ENCODE measurements around the gene DGKB. TPM values are rescaled to one million over a fixed set of nuclear protein-coding genes. Genes with fewer than 3 reads are reported as not detected.

Gene DGKB
- total and polyA plus RNA-seq, 2 of the 8 experiments (the other 6 are each of a cell fraction or from before 2014, with no cell fraction given), result 1.9 to 2.6 TPM

DNA sequence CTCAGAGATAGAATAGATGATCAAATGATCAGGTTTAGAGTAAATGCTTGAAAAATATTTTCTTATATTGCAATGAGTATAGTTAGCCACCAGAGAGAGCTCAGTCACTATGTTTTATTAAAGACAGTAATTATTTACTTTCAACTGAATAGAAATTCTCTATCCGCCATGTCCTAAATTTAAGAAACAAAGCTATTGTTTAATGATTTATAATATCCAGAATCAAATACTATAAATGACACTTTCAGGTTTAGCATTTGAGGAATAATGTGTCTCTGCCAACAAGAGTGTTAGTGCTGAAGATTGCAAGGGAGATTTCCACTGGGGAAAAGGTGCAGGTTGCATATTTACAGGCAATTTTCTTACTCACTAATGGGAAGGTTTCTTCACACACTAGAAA, 184.7 kb downstream of the DGKB start:
- no peak overlapping the region for H4K5ac ChIP-seq (ENCODE audit: insufficient read length, low read depth, low read length)
- ChIA-PET POLR2A (ENCODE audit: partially characterized antibody) (no interaction called here), CTCF (ENCODE audit: partially characterized antibody) (interaction anchor here (0.6 to 3.1 kb wide), 25 partner anchors 10 to 1006 kb away, joined by 3 to 18 read pairs (median 3); no protein-coding TSS in a partner anchor)
- H4K8ac ChIP-seq (ENCODE audit: extremely low read depth, insufficient read depth, low read length), result no peak overlapping the region
- H4K91ac ChIP-seq (replicated peaks; ENCODE audit: insufficient read length, low read length), result no peak overlapping the region
- no peak overlapping the region for H3K14ac ChIP-seq (ENCODE audit: insufficient read length)
- H3K9me3 ChIP-seq (ENCODE audit: insufficient read depth in 2 of 2, low read depth in 1 of 2, low read length in 1 of 2), result no peaks in the 10 kb centered on the region
- no peak overlapping the region for H2BK20ac ChIP-seq (ENCODE audit: low read length)
- FAIRE-seq, result no peak
- no peak overlapping the region for H3K4ac ChIP-seq (replicated peaks; ENCODE audit: insufficient read length, low read depth, low read length)
- H3K23me2 ChIP-seq (ENCODE audit: low read depth, low read length), result no peaks in the 10 kb centered on the region
- H2BK15ac ChIP-seq (ENCODE audit: low read length), result no peak overlapping the region
- no peak overlapping the region for H3K9ac ChIP-seq (replicated peaks in 1 of 4; ENCODE audit: extremely low read depth in 1 of 4, low read depth in 3 of 4, low read length in 3 of 4)
- no peak overlapping the region for H3K18ac ChIP-seq (ENCODE audit: extremely low read depth, low read length)
- H3K27me3 ChIP-seq (replicated peaks in 1 of 4; ENCODE audit: control insufficient read depth in 3 of 4, extremely low read depth in 1 of 4, insufficient read depth in 3 of 4, low read length in 3 of 4), result no peaks in the 10 kb centered on the region
- H2BK12ac ChIP-seq (ENCODE audit: low read depth, low read length), result no peak overlapping the region
- no peak overlapping the region for H3K4me3 ChIP-seq (ENCODE audit: extremely low read depth in 1 of 4, insufficient read depth in 2 of 4, low read depth in 3 of 4, low read length in 4 of 4)
- no peak overlapping the region for H2BK120ac ChIP-seq (replicated peaks; ENCODE audit: low read depth, low read length)
- no peak overlapping the region for H3K27ac ChIP-seq (ENCODE audit: low read depth, low read length)
- H3K4me1 ChIP-seq (replicated peaks in 1 of 4; ENCODE audit: control insufficient read depth in 3 of 4, insufficient read depth in 4 of 4, low read length in 3 of 4), result peaks cover 3 to 8% (median 4%) of the 10 kb centered on the region in 4 experiments; a peak in 4 of 7 replicates
- no peak overlapping the region for H3K23ac ChIP-seq (ENCODE audit: insufficient read length)
- no peak overlapping the region for H2BK5ac ChIP-seq (ENCODE audit: low read depth, low read length)
- no peaks in the 10 kb centered on the region for H4K20me1 ChIP-seq (replicated peaks in 1 of 2; ENCODE audit: control insufficient read depth in 1 of 2, insufficient read depth in 2 of 2, low read length in 2 of 2)
- DNase-seq (ENCODE audit: low read depth in 1 of 2, low spot score in 2 of 2), result no peak
- H2AK5ac ChIP-seq (ENCODE audit: low read depth, low read length), result no peak overlapping the region
- 93% methylated on average over 1 of the region's 1 CpG; no CpG with 5 or more reads in 1 of the 2 experiments for WGBS, 2 experiments (ENCODE audit: extremely low coverage in 1 of 2, insufficient coverage in 1 of 2, insufficient read length in 1 of 2, insufficient replicate concordance in 2 of 2, low coverage in 1 of 2, low lambda C conversion rate in 2 of 2, missing lambda C conversion rate in 1 of 2)
- H3K79me1 ChIP-seq (ENCODE audit: low read depth, low read length), result no peaks in the 10 kb centered on the region
- H3K36me3 ChIP-seq (ENCODE audit: control insufficient read depth in 2 of 4, insufficient read depth in 4 of 4, low read length in 3 of 4), result no peaks in the 10 kb centered on the region
- H2AFZ ChIP-seq (ENCODE audit: low read length), result no peak overlapping the region
- H3K79me2 ChIP-seq (ENCODE audit: control insufficient read depth in 1 of 2, insufficient read depth in 2 of 2, low read length in 2 of 2), result no peaks in the 10 kb centered on the region
- no peak overlapping the region for H3K4me2 ChIP-seq (ENCODE audit: insufficient read depth in 1 of 2, low read depth in 2 of 2, low read length in 2 of 2)
- no peak overlapping the region for H3K56ac ChIP-seq (replicated peaks; ENCODE audit: insufficient read length, low read depth, low read length)
- TF ChIP-seq TBP (IDR thresholded peaks at IDR 0.05; ENCODE audit: low read depth, low read length), result no peak
- no peak for TF ChIP-seq CHD2 (IDR thresholded peaks at IDR 0.05; ENCODE audit: low read length)
- TF ChIP-seq RAD21 (IDR thresholded peaks at IDR 0.05 in 1 of 2, conservative IDR thresholded peaks at IDR 0.05 in 1 of 2; ENCODE audit: low read depth in 2 of 2, low read length in 2 of 2), result peak in 1 of 2 experiments; percentile 73
- TF ChIP-seq HDAC2 (IDR thresholded peaks at IDR 0.05; ENCODE audit: borderline replicate concordance in 1 of 2, low read depth in 2 of 2, low read length in 2 of 2), result no peak
- no peak for TF ChIP-seq SIRT6 (IDR thresholded peaks at IDR 0.05; ENCODE audit: low read length)
- TF ChIP-seq KDM1A (IDR thresholded peaks at IDR 0.05; ENCODE audit: borderline replicate concordance, low read length), result no peak
- no peak for TF ChIP-seq SP1 (IDR thresholded peaks at IDR 0.05; ENCODE audit: low read depth, low read length)
- no peak for TF ChIP-seq PHF8 (conservative IDR thresholded peaks at IDR 0.05; ENCODE audit: low read depth, low read length)
- no peak for TF ChIP-seq YY1 (IDR thresholded peaks at IDR 0.05; ENCODE audit: low read depth, low read length)
- TF ChIP-seq SP2 (IDR thresholded peaks at IDR 0.05; ENCODE audit: low read length), result no peak
- no peak for TF ChIP-seq RFX5 (IDR thresholded peaks at IDR 0.05; ENCODE audit: borderline replicate concordance, low read depth, low read length)
- TF ChIP-seq E2F6 (IDR thresholded peaks at IDR 0.05), result no peak

Data from H1 (cell line).